HG03135 (cell line): ENCODE results near the gene MED27.
"Not testable (repeated sequence)": the region's sequence is repeated elsewhere in the genome, so short reads cannot be mapped to it uniquely, and the experiment has no call there.

Source experiments
- ATAC-seq: cut with Tn5 transposase; IDR thresholded peaks from one replicate; pipeline ENCODE4 v1.9.1; 2021; ENCODE audit warnings: mild to moderate bottlenecking, moderate library complexity; ENCODE audit not compliant: unreplicated experiment

MED27 gene

DNA sequence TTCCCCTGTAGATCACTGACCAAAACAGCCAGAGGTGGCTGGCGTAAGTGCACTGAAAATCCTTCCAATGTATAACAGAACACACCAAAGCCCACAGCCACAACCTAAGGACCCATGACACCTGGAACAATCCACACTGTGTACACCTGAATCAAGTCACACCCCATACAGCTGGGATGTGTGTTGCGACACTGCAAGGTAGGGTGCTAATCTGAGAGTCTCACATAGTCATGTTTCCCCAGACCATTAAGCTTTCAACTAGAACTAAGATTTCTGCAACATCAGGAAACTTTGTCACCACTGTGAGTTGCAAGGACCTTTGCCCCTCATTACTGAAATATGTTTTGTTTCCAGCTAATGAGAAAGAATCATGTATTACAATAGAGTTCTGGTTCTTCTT is 59.4 kb downstream of the MED27 start:
- ATAC-seq: no peak

DNA sequence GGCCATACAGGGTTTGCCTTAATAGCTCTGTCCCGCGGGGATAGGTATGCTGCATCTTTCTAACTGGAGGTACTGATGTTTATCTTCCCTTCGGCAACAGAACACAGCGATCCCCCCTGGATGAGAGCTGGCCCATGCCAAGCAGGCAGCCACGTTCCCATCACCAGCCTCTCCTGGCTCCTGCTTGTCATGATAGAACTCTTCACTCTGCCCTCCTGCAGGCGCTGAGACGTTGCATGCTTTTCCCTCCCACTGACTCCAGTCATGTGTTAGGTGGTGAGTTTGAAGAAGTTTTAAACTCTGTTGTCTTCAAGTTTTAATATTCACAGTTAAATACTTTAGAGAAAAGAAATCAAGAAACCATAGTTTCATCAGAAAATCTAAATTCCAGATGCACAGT is 60.0 kb downstream of the MED27 start:
- ATAC-seq: no peak

DNA sequence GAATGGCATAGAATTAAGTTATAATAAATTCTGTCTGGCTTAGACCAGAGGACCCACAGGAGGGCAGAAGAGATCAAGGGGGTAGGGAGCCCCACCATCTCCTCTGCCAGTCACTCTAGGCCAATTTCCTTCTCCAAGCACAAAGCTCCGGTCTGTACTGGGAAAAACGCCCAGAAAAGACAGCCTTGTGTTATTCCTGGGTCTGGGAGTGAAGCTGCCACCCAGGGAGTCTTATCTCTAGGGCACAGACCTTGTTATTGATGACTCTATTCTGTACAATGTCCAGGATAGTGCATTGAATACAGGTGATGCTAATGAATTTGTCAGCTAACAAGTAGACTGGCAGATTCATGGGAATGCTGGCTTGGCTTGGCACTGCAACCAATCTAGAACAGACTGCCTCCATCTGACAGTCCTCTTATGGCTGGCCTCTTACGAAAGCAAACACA is 60.7 kb downstream of the MED27 start:
- no peak for ATAC-seq

DNA sequence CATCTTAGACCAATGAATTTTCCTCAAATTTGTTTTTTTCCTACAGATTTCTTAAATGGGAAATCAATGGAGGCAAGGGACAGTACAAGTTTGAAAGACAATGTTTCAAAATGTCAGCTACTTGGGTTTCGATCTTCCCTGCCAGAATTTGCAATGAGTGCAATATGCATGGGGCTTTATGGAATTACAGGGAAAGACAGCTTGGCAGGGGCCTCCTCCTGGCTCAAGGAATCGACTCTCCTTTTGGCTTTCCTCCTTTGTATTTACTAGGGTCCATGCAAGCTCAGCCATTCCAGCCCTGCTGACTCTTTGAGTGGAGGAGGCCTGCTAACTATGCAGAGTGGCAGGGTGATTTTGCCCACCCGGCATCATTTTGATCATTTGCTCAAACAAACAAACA is 63.2 kb downstream of the MED27 start:
- ATAC-seq: no peak

DNA sequence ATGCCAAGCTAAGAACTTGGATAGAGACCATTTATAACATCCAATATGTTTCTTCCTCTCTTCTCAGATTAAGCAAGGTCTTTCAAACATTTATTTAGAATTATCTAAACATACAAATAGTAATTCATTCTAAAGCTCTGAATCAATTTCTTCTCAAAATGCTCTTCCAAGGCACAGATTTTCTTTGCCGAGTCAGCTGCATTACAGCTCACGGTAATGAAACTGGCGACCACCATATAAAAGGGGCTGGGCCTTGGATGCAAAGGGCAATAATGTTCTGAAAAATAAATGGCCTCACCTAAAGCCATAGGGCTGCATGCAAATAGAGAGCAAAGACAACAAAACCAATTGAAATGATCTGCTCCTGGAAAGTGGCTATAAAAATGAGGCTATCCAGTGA is 63.8 kb downstream of the MED27 start:
- no peak for ATAC-seq

DNA sequence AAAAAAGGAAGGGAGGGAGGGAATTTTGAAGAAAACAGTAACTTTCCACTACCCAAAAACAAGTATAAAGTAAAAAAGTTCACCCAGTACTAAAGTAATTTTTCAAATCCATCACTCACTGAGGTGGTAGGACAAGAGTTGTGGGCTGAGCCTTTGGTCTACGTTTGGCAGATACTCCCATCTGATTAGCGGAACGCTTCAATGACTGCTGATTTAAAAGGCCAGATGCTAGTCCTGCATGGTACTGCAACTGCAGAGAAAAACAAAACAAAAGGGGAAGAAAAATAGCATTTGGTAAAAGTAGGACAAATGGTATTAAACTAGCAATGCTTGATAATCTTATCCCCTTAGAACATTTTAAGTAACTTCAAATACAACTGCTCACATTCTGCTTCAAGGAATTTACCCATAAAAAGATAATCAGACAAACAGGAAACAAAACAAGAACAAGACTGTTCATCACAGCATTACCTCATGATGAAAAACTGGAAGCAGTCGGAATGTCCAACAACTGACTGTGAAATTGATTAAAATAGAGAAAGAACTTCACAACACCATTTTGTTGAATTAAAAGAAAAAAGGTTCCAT is 65.4 kb downstream of the MED27 start:
- no peak for ATAC-seq

DNA sequence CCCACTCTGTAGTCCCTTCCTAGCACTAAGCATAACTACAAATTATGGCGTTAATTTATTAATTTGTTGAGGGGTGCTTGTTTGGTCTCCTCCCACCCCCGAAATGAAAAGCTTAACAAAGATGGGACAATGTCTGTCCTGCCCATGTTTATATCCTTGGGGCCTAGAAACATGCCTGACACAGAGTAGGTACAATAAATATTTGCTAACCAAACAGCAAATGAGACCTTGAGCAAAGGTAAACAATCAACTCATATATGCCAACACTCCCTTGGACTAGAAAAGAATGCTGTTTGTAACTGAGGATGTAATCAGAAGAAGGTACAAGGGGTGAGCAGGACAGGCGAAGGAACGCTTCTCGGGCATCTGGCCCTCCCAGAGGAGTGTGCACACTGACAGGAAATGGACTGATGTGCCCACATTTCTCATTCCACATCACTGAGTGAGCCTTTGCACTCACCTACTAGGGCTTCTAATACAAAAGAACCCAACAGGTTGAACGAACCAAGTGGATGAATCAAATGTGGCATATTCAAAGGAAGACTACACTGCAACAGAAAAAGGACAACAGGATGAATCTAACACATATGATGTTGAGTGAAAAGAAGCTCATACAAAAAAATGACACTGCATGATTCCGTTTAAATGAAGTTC is 66.8 kb downstream of the MED27 start:
- ATAC-seq: no peak

DNA sequence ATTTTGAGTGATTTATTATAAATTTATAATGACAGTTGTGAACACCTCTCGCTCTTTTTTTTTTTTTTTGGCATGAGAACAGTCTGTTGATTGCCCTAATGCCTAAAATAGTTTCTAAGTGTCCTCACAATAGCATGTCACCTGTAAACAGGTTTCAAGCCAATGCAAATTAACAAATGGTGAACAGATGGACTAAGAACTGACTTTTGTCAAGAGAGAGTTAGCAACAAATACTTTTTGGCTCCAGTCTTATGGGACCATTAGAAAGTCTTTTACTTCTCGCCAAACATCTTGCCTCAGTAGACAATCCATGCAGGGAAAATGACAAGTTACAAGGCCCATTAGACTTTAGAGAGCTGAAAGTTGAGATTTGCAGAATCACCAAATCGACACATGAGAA is 67.8 kb downstream of the MED27 start:
- ATAC-seq: no peak

DNA sequence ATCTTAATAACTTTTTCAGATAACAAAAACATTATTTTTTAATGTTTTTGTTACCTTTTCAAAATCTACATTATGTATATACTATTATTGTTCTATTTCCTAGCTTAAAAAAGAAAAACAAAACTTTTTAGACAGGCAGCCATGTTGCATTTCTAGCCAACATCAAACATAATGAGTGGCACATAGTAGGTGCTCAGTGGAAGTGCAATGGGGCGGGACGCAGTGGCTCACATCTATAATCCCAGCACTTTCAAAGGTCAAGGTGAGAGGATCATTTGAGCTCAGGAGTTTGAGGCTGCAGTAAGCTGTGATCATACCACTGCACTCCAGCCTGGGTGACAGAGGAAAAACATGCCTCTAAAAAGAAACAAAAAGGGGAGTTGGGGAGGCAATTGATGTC is 68.4 kb downstream of the MED27 start:
- ATAC-seq: no peak

DNA sequence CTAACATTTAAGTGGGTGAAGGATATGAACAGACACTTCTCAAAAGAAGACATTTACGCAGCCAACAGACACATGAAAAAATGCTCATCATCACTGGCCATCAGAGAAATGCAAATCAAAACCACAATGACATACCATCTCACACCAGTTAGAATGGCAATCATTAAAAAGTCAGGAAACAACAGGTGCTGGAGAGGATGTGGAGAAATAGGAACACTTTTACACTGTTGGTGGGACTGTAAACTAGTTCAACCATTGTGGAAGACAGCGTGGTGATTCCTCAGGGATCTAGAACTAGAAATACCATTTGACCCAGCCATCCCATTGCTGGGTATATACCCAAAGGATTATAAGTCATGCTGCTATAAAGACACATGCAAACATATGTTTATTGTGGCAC is 69.5 kb downstream of the MED27 start:
- ATAC-seq: not testable (repeated sequence)

DNA sequence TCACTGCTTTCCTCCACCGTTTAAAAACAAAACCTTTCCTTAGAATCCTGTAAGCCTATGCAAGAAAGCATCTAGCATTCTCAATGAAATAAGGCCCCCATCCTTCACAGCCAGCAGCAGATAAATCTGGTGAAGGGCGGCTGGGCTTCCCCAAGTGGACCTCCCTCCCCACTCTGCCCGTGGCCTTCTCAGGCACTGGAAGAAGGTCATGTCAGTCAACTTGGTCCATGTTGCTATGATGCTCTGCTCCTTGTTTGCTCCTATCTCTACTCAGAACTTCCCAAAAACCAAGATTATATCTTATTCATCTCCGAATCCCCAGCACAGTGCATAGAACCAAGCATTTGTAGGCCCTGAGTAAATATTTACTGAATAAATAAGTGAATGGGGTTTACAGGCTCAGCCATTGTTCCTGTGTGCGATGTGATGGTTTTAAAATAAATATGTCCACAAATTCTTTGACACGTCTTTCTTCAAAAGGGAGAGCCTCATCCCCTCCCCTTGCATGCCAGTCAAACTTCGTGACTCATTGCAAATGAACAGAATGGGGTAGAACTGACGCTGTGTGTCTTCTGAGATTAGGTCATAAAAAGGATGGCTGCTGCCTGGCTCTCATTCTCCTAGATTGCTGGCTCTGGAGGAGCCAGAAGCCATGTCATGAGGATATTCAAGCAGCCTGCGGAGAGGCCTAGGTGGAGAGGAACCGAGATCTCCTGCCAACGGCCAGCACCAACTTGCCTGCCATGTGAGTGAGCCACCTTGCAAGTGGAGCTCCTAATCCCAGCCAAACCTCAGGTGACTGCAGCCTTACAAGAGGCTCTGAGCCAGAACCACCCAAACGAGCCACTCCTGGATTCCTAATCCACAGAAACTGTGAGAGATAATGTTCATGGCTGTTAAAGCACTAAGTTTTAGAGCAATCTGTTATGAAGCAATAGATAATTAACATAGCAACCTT is 70.5 kb downstream of the MED27 start:
- ATAC-seq: no peak

DNA sequence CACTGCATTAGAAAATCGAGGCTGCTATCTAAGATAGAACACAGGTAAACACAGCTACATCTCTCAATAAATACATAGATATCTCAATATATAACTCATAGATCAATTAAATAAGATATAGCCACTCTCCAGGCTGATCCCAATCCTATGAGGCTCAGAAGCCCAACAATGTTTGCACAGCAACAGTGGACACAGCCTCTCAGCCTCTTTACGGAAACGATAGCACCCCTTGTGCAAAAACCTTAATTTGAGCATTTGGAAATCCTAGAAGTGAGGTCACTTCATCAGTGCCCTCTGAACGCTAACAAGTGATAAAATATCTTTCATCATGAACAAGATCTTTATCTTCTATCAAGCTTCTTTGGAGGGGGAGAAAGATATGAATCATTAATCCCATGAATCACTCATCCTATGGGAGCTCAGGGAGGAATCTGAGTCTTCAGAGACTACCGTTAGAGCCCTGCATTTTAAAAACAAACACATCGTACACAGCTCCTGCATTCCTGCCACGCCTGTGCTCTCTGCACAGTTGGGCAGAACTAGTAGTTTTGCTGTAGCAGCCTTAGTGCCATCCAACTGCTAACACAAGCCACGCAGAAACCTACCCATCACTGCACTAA is 71.4 kb downstream of the MED27 start:
- ATAC-seq: no peak

DNA sequence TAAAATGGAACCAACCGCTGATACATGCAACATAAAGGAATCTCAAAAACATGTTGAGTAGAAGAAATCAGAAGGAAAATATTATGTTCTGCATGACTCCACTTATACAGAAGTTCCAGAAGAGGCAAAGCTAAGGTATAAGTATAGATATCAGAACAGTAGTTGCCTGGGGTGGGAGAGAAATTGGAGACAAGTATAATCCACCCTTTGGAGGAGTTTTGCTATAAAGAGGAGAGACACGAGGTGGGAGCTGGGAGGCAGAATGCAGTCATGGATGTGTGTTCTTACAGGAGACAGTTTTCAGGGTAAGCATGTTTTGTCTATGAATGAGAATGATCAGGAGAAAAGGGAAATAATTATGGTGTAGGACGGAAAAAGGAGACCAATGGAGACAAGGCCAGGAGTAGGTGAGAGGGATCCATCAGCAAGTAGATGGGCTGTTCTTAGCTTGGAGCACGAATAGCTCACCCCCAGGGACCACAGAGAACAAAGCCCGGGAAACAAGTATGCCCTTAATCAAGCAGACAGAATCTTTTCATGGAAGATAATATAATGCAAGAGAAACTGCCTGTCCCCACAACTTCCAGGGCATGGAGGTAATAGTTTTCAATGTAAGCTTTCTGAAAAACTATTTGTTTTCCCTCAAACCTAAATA is 72.2 kb downstream of the MED27 start:
- no peak for ATAC-seq

DNA sequence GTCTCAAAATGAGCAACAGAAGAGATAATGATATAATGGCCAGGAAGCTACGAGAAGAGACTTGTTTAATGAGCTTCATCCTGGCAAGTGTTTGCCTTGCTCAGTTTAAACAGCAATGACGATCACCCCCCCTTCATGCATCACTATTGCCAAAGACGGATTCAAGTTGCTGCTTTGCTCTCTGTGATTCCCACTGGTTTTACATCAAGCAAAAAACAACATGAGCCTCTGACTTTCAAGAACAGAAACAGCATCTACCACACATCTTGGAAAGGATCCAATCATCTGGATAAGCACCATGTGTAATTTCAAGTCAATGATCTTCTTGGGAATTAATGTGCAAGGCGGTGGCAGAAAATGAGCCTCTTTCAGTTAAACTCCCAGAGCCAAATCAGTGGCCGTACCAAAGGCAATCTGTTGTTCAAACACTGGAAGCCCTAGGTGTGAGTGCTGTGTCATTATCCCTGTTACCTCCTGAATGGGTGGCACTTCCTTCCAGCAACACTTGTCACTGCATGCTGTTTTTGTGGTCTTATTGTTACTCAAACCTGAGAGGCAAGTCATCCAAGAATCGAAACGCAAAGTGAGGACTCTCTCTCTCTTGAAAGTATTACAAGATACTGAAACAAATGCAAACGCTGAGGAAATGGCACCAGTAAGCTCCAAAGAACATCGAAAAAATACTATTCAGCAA is 72.8 kb downstream of the MED27 start:
- ATAC-seq: peak; percentile 71

DNA sequence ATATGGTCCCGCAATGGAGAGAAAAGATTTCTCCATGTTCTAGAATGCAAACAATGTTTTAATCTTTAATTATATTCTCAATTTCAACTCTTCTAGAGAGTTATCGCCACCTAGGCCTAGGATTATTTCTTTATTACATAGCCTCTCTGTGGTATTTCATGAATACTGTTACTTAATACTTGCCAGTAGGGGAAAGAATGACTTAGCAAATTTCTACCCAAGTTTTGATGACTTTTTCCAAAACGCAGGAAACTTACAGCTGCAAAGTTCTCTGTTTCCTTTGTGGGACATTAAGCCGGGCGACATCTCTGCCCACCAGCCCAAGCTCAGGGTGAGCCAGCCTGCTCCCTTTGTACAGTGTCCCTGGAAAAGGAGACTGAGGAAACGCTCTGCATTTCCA is 73.8 kb downstream of the MED27 start:
- no peak for ATAC-seq

DNA sequence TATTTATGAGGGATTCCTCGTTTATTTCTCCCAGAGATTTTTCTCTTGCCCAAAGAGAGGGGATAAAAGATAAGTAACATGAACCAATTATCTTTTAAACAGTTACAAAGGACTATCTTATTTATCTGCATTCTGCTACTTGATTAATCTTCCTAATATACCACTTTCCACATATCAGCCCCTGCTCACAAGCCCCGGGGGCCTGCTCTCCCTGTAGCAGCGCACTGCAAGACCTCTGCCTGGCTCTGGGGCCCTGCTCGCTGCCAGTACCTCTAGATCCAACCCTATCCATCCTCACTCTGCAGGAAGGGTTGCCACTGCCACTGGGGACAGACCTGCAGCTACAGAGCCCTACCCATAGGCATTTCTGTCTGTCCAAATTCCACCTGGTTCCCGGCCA is 75.3 kb downstream of the MED27 start:
- ATAC-seq: no peak

DNA sequence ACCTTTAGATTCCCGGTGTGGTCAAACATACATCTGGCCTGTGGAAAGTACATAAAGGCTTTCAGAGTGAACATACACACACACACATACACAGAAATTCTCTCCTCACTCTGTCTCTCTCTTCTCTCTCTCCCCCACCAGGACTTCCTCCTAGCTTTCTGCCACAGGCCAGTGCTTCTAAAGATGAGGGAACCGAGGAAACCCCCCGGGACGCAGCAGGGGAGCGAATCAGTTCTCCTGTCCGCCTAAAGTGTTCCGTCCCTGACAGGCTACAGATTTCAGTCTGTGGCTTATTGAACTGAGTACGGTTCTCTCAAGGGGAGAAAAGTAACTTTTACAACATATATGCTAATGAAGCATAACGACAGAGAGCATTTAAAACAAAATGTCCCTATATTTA is 75.8 kb downstream of the MED27 start:
- no peak for ATAC-seq

DNA sequence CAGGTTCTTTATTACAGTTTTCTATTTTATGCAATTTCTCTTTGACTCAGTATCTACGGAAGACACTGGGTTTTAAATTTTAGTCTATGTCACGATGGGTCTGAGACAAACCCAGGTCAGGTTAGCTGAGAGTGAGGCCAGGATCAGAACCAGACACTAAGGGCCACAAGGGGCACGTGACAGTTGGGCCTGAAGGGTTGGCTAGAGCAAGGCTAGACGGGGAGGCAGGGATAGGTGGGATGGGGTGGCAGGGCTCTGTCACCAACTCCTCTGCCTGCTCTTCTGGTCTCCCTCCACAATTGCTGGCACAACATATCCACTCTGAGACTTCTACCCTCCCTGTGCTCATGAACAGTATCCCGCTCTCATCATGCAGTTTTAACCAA is 76.4 kb downstream of the MED27 start:
- no peak for ATAC-seq

DNA sequence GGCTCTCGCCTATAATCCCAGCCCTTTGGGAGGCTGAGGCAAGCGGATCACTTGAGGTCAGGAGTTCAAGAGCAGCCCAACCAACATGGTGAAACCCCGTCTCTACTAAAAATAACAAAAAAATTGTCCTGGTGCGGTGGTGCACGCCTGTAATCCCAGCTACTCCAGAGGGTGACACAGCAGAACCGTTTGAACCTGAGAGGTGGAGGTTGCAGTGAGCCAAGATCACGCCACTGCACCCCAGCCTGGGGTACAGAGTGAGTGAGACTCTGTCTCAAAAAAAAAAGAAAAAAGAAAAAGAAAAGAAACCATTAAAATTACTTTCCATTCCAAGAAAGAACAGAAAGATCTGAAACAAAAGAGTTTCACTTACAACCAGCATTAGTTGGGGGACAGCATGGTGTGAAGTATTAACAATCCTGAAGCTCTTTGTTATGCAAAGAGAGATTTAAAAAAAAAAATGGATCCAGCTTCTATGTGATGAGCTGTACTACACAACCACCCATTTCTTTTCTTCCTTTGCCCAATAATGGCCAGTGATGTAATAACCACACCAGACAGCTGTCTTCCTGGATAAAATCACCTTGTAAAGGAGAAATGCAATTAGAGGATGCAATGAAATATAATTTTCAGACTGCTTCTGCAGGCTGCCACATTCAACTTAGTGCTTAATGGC is 76.9 kb downstream of the MED27 start:
- no peak for ATAC-seq

DNA sequence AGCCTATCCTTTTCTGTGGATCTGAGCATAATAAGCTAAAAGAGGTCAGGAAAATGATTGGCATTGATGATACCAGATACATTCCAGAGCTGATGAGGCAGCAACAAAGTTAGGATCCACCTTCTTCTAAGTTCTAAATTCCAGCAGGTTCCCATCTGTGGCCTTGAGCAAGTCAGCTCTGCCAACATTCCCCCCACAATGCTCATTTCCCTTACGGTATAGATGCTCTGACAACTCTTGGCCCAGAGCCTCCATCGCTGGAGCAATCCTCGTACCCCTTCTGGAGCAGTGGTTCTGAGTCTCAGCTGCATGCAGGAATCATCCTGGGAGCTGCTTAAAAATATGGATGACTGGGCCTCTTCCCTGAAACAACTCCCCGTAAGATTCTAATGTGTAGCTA is 78.1 kb downstream of the MED27 start:
- no peak for ATAC-seq
